Activated CD4-positive, CD25-positive, alpha-beta regulatory T cell treated with anti-CD3 and anti-CD28 coated beads, Interleukin-2, amount 50 U/mL, for 16 hours (primary cell): ENCODE results near the gene OR8G5.

Experiments
- DNase-seq: peaks from one replicate; pipeline ENCODE4 v3.0.0-alpha.2; 2020; ENCODE audit warnings: low read depth, low spot score

The OR8G5 gene

GRCh38 chr11:124285610-124286344, 29.6 kb downstream of the OR8G5 start:
- DNase-seq = no peak

GRCh38 chr11:124294687-124295086, 38.5 kb downstream of the OR8G5 start:
- DNase-seq = no peak

GRCh38 chr11:124296016-124296415, 39.8 kb downstream of the OR8G5 start:
- no peak for DNase-seq

- no peak for DNase-seq
Observed at GRCh38 chr11:124297921-124298320, 41.7 kb downstream of the OR8G5 start.

GRCh38 chr11:124301548-124301947, 45.4 kb downstream of the OR8G5 start:
- no peak for DNase-seq

- DNase-seq = no peak
Observed at GRCh38 chr11:124302347-124303125, 46.4 kb downstream of the OR8G5 start.

GRCh38 chr11:124307093-124307492, 50.9 kb downstream of the OR8G5 start:
- DNase-seq = no peak

GRCh38 chr11:124310721-124311120, 54.5 kb downstream of the OR8G5 start:
- no peak for DNase-seq

GRCh38 chr11:124311269-124311668, 55.1 kb downstream of the OR8G5 start:
- no peak for DNase-seq

- DNase-seq = no peak
Observed at GRCh38 chr11:124311670-124312069, 55.5 kb downstream of the OR8G5 start.

GRCh38 chr11:124313131-124313530, 57.0 kb downstream of the OR8G5 start:
- DNase-seq = no peak

GRCh38 chr11:124313849-124314248, 57.7 kb downstream of the OR8G5 start, which contains the start of gene OR8D1:
Gene OR8D1, minus strand, starts transcription at chr11:124313949. Its CDS starts 3,183 bp downstream, at chr11:124310766.
- no peak for DNase-seq

GRCh38 chr11:124315052-124315451, 58.9 kb downstream of the OR8G5 start:
- no peak for DNase-seq
